ENCODE measurements around the gene HDGFL1.

The HDGFL1 gene

DNA sequence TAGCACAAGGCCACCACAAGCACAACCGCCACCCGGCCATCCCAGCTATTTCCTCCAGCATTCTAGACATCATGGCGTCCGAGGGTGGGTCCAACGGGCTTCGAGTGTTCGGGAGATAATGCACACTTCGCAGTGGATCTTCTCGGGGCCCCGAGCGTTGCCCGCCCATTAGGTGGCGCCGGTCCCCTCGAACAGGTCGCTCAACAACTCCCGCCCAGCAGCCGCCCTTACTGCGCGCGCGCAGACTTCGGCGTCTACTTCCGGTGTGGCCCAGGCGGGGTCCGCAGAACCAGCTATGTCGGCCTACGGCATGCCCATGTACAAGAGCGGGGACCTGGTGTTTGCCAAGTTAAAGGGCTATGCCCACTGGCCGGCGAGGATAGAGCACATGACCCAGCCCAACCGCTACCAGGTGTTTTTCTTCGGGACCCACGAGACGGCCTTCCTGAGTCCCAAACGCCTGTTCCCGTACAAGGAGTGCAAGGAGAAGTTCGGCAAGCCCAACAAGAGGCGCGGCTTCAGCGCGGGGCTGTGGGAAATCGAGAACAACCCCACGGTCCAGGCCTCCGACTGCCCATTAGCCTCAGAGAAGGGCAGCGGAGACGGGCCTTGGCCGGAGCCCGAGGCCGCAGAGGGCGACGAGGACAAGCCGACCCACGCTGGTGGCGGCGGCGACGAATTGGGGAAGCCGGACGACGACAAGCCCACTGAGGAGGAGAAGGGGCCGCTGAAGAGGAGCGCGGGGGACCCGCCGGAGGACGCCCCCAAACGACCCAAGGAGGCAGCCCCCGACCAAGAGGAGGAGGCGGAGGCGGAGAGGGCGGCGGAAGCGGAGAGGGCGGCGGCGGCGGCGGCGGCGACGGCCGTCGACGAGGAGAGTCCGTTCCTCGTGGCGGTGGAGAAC is at the start of gene HDGFL1:
Gene HDGFL1, plus strand, starts transcription at position 286 of the 904 bp plus-strand sequence. Its CDS starts 10 bp downstream, at position 296.
- H3K9me3 ChIP-seq (ENCODE audit: control insufficient read depth in 2 of 2, low read length in 2 of 2), result no peaks in the 10 kb centered on the region
- no peak within 1 kb of the TSS for H3K9ac ChIP-seq (ENCODE audit: low read length in 2 of 2)
- no peak within 1 kb of the TSS for H3K27ac ChIP-seq (ENCODE audit: low read length)
- H3K4me3 ChIP-seq (ENCODE audit: low read length in 2 of 2), result no peak within 1 kb of the TSS
- no peaks in the 10 kb centered on the region for H3K4me1 ChIP-seq (ENCODE audit: control insufficient read depth, insufficient read depth, low read length)
- no peaks in the 10 kb centered on the region for H3K27me3 ChIP-seq (ENCODE audit: control insufficient read depth in 1 of 2, insufficient read depth in 2 of 2, low read length in 2 of 2)
- H3K36me3 ChIP-seq (ENCODE audit: control insufficient read depth in 2 of 2, insufficient read depth in 2 of 2, low read length in 2 of 2), result no peaks in the 10 kb centered on the region

DNA sequence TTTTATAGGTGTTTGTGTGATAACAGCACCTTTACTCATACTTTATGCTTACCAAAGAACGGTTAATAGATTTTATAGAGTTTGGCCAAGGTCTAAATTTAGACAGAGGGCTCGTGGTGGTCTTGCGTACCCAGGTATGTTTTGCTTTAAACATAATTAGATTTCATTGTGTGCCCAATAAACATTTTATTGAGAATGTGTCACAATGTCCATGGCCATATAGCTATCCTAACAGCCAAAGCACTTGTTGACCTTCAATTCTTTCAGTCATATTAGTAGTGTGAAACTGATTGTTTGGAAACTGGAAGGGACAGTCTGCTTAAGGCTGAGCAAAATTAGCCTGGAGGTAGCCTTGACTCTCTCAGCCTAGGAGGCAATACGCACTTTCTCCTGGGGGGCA is 48.3 kb upstream of the HDGFL1 start:
- H3K27ac ChIP-seq (ENCODE audit: low read length), result no peak overlapping the region
- H3K4me3 ChIP-seq (ENCODE audit: low read length in 2 of 2), result no peak overlapping the region
- H3K4me1 ChIP-seq (ENCODE audit: control insufficient read depth, insufficient read depth, low read length), result no peaks in the 10 kb centered on the region
- no peaks in the 10 kb centered on the region for H3K9me3 ChIP-seq (ENCODE audit: control insufficient read depth in 2 of 2, low read length in 2 of 2)
- no peaks in the 10 kb centered on the region for H3K36me3 ChIP-seq (ENCODE audit: control insufficient read depth in 2 of 2, insufficient read depth in 2 of 2, low read length in 2 of 2)
- no peaks in the 10 kb centered on the region for H3K27me3 ChIP-seq (ENCODE audit: control insufficient read depth in 1 of 2, insufficient read depth in 2 of 2, low read length in 2 of 2)
- no peak overlapping the region for H3K9ac ChIP-seq (ENCODE audit: low read length in 2 of 2)

DNA sequence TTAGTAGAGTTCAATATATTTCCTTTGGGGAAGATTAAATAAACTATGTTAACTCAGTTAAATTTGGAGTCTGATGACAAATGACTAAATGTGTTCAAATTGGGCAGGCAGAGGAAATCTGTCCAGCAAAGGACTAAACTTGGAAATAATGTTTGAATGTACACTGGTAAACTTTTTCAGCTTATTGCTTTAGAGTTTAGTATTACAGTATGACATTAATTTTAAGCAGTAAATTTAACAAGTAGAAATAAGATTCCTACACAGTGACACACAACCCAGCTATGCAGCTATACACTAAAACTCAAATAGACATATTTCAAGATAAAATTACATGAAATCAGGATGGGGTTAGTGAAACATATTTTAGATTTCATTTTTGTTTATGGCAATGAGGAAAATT is 42.6 kb upstream of the HDGFL1 start:
- H3K4me1 ChIP-seq (ENCODE audit: control insufficient read depth, insufficient read depth, low read length), result no peaks in the 10 kb centered on the region
- no peak overlapping the region for H3K9ac ChIP-seq (ENCODE audit: low read length in 2 of 2)
- no peaks in the 10 kb centered on the region for H3K36me3 ChIP-seq (ENCODE audit: control insufficient read depth in 2 of 2, insufficient read depth in 2 of 2, low read length in 2 of 2)
- no peak overlapping the region for H3K27ac ChIP-seq (ENCODE audit: low read length)
- H3K4me3 ChIP-seq (ENCODE audit: low read length in 2 of 2), result no peak overlapping the region
- no peaks in the 10 kb centered on the region for H3K9me3 ChIP-seq (ENCODE audit: control insufficient read depth in 2 of 2, low read length in 2 of 2)
- H3K27me3 ChIP-seq (ENCODE audit: control insufficient read depth in 1 of 2, insufficient read depth in 2 of 2, low read length in 2 of 2), result no peaks in the 10 kb centered on the region

DNA sequence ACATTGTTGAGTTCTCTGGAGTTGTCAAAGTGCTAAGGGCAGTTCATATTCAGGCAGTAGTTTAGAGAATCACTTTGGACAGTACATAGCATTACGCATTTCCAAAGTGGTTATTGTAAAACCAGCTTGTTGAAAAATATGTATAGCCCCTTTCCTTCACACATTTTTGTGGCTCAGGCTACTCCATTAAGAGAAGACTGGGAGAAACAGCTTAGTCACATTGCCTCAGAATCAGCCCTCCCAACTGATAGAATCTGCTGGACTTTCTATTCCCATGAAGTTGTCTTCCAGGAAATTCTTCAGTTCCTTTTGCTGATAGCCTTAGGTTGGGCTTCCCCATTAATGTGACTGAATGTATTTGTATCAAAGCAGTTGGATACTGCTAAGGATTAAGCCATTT is 39.5 kb upstream of the HDGFL1 start:
- Histone ChIP-seq H3K27me3 (ENCODE audit: control insufficient read depth in 1 of 2, insufficient read depth in 2 of 2, low read length in 2 of 2) (no peaks in the 10 kb centered on the region), H3K4me1 (ENCODE audit: control insufficient read depth, insufficient read depth, low read length) (no peaks in the 10 kb centered on the region), H3K9ac (ENCODE audit: low read length in 2 of 2) (no peak overlapping the region), H3K27ac (ENCODE audit: low read length) (no peak overlapping the region), H3K4me3 (ENCODE audit: low read length in 2 of 2) (no peak overlapping the region), H3K36me3 (ENCODE audit: control insufficient read depth in 2 of 2, insufficient read depth in 2 of 2, low read length in 2 of 2) (no peaks in the 10 kb centered on the region), H3K9me3 (ENCODE audit: control insufficient read depth in 2 of 2, low read length in 2 of 2) (no peaks in the 10 kb centered on the region)

DNA sequence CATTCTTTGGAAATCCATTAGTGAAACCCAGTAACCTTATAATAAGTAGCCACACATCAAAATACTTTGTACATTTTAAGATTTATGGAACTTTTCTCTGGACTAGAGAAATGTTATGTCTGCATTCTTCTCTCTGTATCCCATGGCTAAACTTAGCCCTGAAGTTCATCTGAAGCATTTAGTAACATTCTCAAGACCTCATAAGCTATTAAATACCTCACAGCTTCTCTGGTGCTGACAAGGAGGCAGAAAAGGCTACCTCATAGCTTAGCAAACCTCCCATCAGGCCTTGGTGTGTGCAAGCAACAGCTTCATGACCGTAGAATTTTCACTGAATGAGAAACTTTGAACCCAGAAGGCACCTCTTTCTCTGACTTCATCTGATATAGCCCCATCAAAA is 38.9 kb upstream of the HDGFL1 start:
- no peaks in the 10 kb centered on the region for H3K9me3 ChIP-seq (ENCODE audit: control insufficient read depth in 2 of 2, low read length in 2 of 2)
- H3K36me3 ChIP-seq (ENCODE audit: control insufficient read depth in 2 of 2, insufficient read depth in 2 of 2, low read length in 2 of 2), result no peaks in the 10 kb centered on the region
- H3K27ac ChIP-seq (ENCODE audit: low read length), result no peak overlapping the region
- no peak overlapping the region for H3K4me3 ChIP-seq (ENCODE audit: low read length in 2 of 2)
- H3K9ac ChIP-seq (ENCODE audit: low read length in 2 of 2), result no peak overlapping the region
- no peaks in the 10 kb centered on the region for H3K4me1 ChIP-seq (ENCODE audit: control insufficient read depth, insufficient read depth, low read length)
- H3K27me3 ChIP-seq (ENCODE audit: control insufficient read depth in 1 of 2, insufficient read depth in 2 of 2, low read length in 2 of 2), result no peaks in the 10 kb centered on the region

DNA sequence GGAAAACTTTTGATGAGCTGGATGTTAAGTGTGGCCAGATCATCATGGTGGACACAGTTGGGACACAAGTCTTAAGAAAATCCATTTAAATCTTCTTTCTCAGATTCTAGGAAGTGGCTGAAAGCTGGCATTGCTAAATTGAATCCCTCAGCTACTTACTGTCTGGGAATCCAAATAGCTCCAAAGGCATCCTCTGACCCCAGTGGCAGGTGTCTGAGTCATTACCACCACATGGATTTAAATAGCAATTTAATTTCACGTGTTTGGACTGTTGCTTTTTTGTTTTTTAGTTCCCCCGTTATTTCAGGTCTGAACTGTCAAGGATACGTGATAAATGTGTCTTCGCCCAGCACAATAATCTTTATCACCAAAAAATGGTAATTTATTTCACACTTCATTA is 33.2 kb upstream of the HDGFL1 start:
- Histone ChIP-seq H3K27me3 (ENCODE audit: control insufficient read depth in 1 of 2, insufficient read depth in 2 of 2, low read length in 2 of 2) (no peaks in the 10 kb centered on the region), H3K27ac (ENCODE audit: low read length) (no peak overlapping the region), H3K9me3 (ENCODE audit: control insufficient read depth in 2 of 2, low read length in 2 of 2) (no peaks in the 10 kb centered on the region), H3K36me3 (ENCODE audit: control insufficient read depth in 2 of 2, insufficient read depth in 2 of 2, low read length in 2 of 2) (no peaks in the 10 kb centered on the region), H3K4me3 (ENCODE audit: low read length in 2 of 2) (no peak overlapping the region), H3K9ac (ENCODE audit: low read length in 2 of 2) (no peak overlapping the region), H3K4me1 (ENCODE audit: control insufficient read depth, insufficient read depth, low read length) (no peaks in the 10 kb centered on the region)

DNA sequence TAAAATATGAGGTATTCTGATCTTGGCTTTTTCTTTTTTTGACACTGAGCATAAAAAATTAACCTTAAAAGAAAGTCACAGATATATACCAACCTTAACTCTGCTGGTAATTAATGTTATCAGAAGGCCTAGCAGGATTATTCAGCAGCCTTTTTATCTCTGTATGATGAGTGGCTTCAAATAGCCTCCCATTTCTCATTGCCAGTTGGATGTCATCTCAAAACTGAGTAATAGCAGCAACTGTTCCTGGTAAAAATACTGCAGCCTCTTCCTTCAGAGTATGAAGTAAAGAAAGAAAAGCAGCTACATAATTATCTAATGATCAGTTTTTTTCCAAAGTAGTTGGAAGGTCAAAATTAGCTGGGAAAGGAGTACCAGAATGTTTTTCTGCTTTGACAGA is 24.9 kb upstream of the HDGFL1 start:
- Histone ChIP-seq H3K27me3 (ENCODE audit: control insufficient read depth in 1 of 2, insufficient read depth in 2 of 2, low read length in 2 of 2) (no peaks in the 10 kb centered on the region), H3K27ac (ENCODE audit: low read length) (no peak overlapping the region), H3K9ac (ENCODE audit: low read length in 2 of 2) (no peak overlapping the region), H3K9me3 (ENCODE audit: control insufficient read depth in 2 of 2, low read length in 2 of 2) (no peaks in the 10 kb centered on the region), H3K4me1 (ENCODE audit: control insufficient read depth, insufficient read depth, low read length) (no peaks in the 10 kb centered on the region), H3K36me3 (ENCODE audit: control insufficient read depth in 2 of 2, insufficient read depth in 2 of 2, low read length in 2 of 2) (no peaks in the 10 kb centered on the region), H3K4me3 (ENCODE audit: low read length in 2 of 2) (no peak overlapping the region)

DNA sequence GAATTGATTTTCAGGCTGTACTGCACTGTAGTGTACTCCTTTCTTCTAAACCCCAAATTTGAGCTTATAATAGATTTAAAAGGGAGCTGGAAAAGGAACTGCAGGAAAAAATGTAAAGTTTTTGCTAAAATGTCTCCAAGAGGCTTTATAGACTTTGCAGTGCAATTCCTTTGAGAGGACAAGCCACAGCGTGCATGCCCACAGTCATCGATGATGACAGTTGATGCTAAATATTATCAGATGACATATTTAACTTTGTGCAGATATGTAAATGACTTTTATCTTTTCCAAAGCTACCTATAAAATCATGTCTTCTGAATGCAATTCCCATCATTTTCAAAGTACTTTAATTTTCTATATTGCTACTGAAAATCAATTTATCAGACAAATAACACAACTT is 24.3 kb upstream of the HDGFL1 start:
- no peaks in the 10 kb centered on the region for H3K9me3 ChIP-seq (ENCODE audit: control insufficient read depth in 2 of 2, low read length in 2 of 2)
- H3K27ac ChIP-seq (ENCODE audit: low read length), result no peak overlapping the region
- H3K9ac ChIP-seq (ENCODE audit: low read length in 2 of 2), result no peak overlapping the region
- no peaks in the 10 kb centered on the region for H3K36me3 ChIP-seq (ENCODE audit: control insufficient read depth in 2 of 2, insufficient read depth in 2 of 2, low read length in 2 of 2)
- H3K4me3 ChIP-seq (ENCODE audit: low read length in 2 of 2), result no peak overlapping the region
- no peaks in the 10 kb centered on the region for H3K27me3 ChIP-seq (ENCODE audit: control insufficient read depth in 1 of 2, insufficient read depth in 2 of 2, low read length in 2 of 2)
- H3K4me1 ChIP-seq (ENCODE audit: control insufficient read depth, insufficient read depth, low read length), result no peaks in the 10 kb centered on the region

DNA sequence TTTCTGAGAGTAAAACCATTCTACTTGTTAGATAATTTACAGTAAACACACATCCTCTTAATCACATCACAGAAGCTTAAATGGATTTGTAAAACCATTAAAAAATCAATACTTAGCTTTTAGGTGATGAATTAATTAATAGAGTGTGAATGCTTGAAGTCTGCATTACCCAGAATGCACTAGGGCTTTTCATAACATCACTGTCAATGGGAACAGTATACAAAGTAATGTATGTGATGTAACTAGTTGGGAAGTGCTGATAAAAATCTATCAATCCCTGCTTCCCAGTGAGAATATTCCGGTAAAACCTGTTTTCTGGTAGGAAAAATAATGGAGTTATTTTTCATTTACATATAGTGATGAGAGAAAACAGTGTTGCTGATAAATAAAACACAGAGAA is 23.1 kb upstream of the HDGFL1 start:
- Histone ChIP-seq H3K9me3 (ENCODE audit: control insufficient read depth in 2 of 2, low read length in 2 of 2) (no peaks in the 10 kb centered on the region), H3K27me3 (ENCODE audit: control insufficient read depth in 1 of 2, insufficient read depth in 2 of 2, low read length in 2 of 2) (no peaks in the 10 kb centered on the region), H3K4me3 (ENCODE audit: low read length in 2 of 2) (no peak overlapping the region), H3K36me3 (ENCODE audit: control insufficient read depth in 2 of 2, insufficient read depth in 2 of 2, low read length in 2 of 2) (no peaks in the 10 kb centered on the region), H3K4me1 (ENCODE audit: control insufficient read depth, insufficient read depth, low read length) (no peaks in the 10 kb centered on the region), H3K9ac (ENCODE audit: low read length in 2 of 2) (no peak overlapping the region), H3K27ac (ENCODE audit: low read length) (no peak overlapping the region)

DNA sequence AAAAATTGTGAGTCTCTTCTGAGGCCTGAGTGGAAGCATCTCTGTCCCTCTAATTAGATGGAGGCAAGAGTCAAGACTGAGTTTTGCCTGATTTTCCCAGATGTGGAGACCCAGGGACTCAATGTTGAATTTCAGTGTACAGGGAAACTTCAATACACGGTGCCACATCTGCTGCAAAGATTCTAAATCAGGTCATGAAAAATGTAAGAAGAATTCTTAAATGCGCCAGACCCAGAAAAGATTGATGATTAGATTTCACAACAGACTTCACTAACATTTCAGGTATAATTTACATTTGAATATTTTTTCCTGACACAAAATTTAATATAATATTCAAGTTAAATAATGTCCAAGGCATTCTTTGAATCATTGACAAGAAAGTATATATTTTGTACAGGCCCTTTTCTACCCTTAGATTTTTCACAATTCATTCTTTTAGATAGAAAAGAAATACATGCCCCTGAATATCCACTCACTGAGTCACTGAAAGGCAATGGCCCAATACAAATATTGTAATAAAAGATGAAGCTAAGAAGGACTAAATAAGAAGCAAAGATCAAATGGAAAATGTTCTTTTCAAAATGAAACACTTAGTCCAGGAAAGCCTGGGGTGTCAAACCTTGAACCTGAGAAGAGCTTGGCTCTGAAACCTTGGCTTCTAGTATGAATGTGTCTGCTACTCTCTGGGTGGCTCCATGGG is 18.2 kb upstream of the HDGFL1 start:
- no peak overlapping the region for H3K9ac ChIP-seq (ENCODE audit: low read length in 2 of 2)
- H3K4me3 ChIP-seq (ENCODE audit: low read length in 2 of 2), result no peak overlapping the region
- H3K27ac ChIP-seq (ENCODE audit: low read length), result no peak overlapping the region
- H3K36me3 ChIP-seq (ENCODE audit: control insufficient read depth in 2 of 2, insufficient read depth in 2 of 2, low read length in 2 of 2), result no peaks in the 10 kb centered on the region
- H3K4me1 ChIP-seq (ENCODE audit: control insufficient read depth, insufficient read depth, low read length), result peaks cover 4% of the 10 kb centered on the region
- no peaks in the 10 kb centered on the region for H3K27me3 ChIP-seq (ENCODE audit: control insufficient read depth in 1 of 2, insufficient read depth in 2 of 2, low read length in 2 of 2)
- no peaks in the 10 kb centered on the region for H3K9me3 ChIP-seq (ENCODE audit: control insufficient read depth in 2 of 2, low read length in 2 of 2)

DNA sequence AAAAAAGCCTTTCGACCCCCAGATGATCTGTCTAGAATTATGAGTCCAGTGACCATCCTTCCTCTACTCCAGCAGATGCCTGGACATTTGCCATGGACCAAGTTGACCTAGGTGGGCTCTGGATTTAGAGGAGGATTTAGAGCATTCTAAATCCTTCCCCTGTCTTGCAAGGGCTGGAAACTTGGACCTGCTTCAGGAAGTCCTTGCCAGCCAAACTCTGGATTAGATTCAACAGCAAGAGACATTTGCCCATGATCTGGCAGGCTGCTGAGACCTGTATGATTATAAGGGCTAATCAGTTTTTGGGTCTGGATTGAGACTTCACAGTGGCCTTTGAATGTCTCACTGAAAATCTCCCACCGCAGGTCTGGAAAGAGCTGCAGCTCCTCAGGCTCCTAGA is 13.1 kb upstream of the HDGFL1 start:
- H3K27me3 ChIP-seq (ENCODE audit: control insufficient read depth in 1 of 2, insufficient read depth in 2 of 2, low read length in 2 of 2), result no peaks in the 10 kb centered on the region
- H3K4me1 ChIP-seq (ENCODE audit: control insufficient read depth, insufficient read depth, low read length), result peaks cover 14% of the 10 kb centered on the region
- H3K4me3 ChIP-seq (ENCODE audit: low read length in 2 of 2), result no peak overlapping the region
- H3K9me3 ChIP-seq (ENCODE audit: control insufficient read depth in 2 of 2, low read length in 2 of 2), result no peaks in the 10 kb centered on the region
- no peak overlapping the region for H3K27ac ChIP-seq (ENCODE audit: low read length)
- H3K36me3 ChIP-seq (ENCODE audit: control insufficient read depth in 2 of 2, insufficient read depth in 2 of 2, low read length in 2 of 2), result no peaks in the 10 kb centered on the region
- H3K9ac ChIP-seq (ENCODE audit: low read length in 2 of 2), result no peak overlapping the region

Measured in stomach smooth muscle (tissue), 2 donors.